HG03558 (cell line): ENCODE results near the gene PAK5.

Experiments used
- ATAC-seq: cut with Tn5 transposase; IDR thresholded peaks from one replicate; pipeline ENCODE4 v1.9.1; 2021; ENCODE audit warnings: moderate number of reproducible peaks; ENCODE audit not compliant: unreplicated experiment; ENCODE audit errors: extremely low read depth

PAK5 gene

DNA sequence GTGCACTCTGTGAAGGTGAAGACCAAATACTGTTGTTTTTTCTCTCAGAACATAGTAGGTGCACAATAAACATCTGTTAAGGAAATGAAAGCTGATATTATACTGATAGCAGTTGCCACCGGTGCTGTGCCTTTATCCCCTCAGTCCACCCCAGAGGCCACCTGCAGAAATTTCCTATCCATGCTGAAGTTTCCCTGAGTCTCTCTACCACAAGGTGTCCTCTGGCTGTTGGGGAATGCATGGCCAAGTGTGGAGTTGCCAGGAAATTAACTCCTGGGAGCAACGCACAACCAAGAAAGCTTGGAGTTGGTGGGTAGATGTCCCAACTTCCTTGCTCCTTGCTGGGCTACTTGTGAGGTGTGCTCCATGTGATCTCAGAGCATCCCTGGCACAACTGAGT is 210.3 kb downstream of the PAK5 start:
- no peak for ATAC-seq

DNA sequence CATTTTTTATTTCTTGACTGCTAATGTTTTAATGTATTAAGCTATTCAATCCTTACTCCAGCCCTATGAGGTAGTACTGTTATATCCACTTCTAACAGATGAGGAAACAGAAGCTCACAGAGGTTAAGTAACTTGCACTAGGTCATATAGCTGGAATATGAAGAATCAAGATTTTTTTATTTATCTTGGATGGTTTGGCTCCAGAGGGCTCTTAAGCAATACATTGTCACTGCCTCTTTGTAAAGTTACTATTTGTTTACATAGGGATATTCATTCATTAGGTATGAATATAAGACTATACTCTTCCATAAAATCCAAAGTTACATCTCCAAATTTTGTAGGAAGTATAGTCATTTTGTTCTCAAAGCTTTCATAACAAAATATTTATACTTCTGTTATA is 210.7 kb downstream of the PAK5 start:
- no peak for ATAC-seq

DNA sequence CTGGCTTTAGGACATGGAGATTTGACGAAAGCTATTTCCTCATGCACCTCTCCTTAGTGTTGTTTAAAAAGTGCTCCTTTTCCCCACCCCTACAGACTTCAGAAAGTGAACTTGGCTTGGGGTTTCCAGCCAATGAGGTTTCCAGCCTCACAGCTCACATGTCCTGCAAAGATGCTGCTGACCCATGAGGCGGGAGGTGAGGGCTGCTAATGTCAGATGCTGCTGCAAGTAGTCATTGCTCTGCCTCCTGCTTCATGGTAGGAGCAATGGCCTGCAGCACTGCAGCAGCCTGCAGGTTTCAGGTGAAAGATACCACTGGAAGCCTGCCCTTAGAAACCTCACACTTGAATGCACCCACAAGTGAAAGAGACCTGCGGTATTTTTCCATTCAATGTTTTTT is 211.7 kb downstream of the PAK5 start:
- no peak for ATAC-seq

DNA sequence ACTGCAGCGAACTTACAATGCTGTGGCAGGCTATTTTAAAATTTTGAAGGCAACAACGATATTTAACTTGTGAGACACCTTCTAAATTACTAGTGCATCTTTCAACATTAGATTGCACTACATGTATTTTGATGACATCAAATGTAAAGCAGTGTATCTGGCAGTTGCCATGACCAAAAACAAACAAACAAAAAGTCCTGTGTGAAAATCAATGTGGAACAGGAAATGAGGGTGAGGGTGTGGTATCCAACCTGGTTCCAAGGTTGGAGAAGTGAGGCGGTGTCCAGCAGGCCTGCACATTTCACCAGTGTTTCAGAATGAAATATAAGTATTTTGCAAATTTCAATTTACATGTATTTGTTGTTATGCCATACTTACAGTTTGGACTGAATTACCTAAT is 212.5 kb downstream of the PAK5 start:
- no peak for ATAC-seq

DNA sequence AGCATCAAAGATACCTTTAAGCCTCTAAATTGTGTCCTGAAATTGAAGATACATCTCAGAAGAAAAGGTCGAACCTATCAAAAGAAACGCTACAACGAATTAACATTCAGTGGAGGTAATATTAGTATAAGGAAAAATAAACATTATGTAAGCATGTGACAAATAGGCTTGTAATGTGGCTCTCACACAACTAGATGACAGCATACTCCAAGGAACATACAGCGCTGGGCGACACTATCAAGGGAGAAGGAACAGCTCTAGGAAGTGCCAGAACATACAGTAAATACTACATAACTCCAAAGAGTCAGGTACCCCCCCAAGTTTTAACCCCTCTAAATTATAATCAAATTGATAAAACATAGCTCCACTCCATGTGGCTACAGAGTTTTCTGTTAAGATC is 220.9 kb downstream of the PAK5 start:
- no peak for ATAC-seq

DNA sequence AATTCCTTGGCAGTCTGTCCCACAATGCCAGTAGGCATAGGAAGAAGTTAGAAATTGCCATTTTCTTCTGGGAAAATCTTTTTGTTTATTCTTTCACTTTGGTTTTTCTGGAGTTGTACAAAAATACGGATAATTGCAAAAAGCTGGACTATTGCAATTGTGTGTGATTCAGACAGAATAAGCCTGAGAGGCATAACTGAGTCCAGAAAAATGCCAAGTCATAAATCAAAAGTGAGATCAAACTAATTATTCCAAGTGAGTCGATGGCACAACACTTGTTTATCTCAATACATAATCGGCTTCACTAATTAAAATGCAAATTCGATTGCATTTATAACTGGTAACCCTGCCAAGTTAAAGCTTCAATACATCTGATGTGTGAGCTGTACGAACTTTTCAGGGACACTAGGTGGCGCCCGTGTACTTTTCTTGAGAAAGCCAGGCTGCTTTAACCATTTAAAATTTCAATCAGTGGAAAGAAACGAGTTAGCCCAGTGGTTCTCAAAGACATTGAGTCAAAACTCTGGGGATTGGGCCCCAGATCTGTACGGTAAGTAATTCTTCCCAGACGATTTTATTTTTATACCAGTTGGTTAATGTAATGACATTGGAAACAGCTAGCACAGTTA is 221.9 kb downstream of the PAK5 start:
- no peak for ATAC-seq

DNA sequence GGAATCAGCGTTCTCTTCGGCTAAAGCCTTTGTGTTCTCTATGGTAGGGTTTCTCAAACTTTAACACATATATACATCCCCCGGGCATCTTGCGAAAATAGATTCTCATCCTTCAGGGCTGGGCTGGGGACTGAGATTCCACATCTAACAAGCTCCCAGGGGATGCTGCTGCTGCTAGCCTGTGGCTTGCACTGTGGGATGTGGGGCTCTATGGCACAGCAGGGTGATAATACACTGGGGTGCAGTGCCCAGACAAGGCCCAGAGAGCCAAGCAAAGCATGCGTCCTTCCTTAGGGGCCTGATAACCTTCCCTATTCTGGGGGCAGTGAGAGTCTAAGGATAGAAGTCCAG is 222.4 kb downstream of the PAK5 start:
- ATAC-seq, result no peak

DNA sequence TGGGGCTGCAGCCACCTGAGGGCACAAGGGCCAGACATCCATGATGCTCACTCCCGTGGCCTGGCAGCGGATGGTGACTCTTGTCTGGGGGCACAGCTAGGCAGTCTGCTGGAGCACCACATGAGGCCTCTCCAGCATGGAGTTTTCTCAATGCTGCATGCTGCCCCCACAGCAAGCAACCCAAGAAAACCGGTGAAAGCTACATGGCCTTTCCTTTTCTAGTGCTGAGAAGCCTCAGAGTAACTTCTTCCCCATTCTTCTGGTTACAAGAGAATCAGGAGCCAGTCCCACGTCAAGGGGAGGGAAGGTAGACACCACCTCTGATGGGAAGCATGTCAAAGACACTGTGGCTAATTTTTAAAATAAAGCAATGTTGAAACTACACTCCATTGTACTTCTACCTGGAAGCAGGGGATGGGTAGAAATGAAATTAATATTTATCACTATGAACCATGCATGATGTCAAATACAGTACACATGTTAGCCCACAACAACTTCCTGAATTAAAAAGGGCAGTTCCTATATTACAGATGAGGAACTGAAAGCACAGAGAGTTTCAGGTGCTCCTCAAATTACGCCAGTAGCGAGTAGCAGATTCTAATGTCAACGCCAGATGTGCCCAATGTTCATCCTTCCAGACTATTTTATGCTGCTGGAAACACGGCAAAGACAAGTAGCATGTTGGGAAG is 223.0 kb downstream of the PAK5 start:
- ATAC-seq, result peak; percentile 93

DNA sequence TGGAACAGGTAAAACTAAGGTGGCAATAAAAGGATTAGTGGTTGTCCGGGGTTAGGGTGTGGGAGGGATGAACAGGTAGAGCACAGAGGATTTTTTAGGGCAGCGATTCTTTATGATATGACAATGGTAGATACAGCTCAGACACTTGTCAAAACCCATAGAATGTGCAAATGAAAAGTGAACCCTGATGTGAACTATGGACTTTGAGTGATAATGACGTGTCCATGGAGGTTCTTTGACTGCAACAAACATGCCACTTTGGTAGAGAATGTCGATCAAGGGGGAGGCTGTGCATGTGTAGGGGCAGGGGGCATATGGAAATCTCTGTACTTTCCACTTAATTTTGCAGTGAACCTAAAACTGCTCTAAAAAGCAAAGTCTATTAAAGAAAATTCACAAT is 223.8 kb downstream of the PAK5 start:
- no peak for ATAC-seq

DNA sequence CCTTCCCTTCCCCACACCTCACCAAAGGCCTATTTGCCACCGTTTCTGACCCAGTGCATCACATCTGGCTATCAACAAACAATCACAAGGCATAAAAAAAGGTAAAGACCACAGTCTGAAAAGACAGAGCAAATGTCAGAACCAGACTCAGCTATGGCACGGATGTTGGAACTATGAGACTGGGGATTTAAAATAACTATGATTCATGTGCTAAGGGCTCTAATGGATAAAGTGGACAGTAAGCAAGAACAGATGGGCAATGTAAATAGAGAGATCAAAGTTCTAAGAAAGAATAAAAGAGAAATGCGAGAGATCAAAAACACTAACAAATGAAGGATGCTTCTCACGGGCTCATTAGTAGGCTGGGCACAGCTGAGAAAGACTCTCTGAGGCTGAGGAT is 225.0 kb downstream of the PAK5 start:
- ATAC-seq, result no peak

DNA sequence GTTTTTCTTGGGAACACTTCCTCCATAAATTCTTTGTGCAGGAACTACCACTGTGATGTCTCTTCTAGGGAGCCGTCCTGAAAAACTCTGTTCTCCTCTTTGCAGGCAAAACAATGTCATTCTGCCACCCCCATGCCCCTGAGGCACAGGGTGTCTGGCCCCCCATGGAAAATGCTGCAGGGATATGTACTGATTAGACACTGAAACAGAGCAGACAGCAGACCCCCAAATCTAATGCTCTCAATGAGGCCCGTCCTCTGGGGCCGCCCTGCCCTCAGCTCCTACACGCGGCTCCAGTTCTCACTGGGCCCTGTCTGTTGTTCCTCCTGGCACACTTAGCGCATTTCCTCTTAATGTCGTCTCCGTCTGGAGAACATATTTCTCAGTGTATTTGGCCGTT is 227.0 kb downstream of the PAK5 start:
- no peak for ATAC-seq

DNA sequence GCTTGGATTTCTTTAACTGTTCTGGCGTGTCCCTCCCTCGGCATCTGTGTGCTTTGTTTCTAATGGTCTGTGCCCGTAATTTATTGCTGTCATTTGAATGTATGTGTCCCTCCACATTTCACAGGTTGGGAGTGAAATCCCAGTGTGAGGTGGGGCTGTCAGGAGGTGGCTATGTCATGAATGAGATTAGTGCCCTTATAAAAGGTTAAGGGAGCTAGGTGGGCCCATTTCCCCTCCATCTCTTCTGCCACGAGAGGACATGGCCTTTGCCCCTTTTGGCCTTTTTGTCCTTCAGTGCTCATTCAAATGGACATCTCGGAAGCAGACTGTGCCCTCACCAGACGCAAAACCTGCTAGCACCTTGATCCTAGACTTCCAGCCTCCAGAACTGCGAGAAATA is 228.2 kb downstream of the PAK5 start:
- ATAC-seq, result no peak

DNA sequence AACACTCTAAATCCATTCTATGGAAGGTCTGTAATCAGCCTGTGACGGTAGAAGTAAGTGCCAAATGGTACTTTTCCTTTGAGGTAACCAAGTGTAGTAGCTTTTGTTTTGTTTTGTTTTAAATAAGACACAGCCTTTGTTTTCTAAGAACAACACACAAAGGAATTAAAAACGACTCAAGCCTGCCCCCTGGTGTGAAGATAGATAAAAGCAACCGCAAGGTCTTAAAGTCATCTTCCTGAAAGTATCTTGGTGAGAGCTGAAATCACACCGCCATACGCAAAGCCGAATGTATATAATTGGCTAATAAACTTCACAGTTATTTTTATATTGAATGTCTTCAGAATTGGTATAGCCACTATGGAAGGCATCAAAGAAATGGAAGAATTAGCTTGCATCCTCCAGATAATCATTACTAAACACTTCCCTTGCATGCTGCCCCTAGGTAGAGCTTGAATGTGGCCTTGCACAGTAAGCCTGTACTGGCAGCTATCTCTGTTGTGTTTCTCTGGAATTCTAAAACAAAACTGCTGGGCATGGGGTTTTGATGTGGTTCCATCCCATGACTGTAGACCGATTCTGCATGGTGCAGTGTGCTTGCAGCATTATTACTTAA is 228.9 kb downstream of the PAK5 start:
- ATAC-seq, result no peak

DNA sequence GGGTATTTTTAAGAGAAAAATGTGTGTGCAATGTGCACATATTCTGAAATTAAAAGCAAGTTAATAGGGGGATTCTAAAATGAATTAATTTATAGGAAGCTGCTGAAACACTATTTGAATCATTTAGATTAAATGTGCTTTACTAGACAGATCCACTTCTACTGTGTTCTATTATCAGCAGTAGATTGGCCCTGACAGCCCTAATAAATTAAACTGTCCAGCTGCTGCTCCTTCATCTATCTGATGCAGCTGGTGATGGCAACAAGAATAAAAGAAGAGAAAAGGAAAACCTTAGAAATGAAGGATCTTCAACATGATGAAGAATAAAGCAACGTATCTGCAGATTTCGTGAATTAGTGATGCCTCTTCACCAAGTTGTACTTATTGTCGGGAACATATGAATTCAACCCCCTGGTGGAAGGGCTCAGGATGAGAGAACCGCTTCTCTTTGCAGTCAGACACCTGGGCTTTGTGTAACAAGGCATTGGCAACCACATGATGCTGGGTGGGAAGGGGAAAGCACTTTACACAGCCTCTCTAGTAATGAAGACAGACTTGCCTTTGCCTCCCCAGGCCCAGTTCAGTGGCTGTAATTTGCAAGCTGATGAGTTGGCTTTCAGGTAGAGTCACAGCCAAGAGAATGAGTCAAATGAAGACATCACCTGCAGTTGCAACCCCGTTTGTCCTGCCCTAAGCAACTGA is 230.1 kb downstream of the PAK5 start:
- ATAC-seq, result no peak

DNA sequence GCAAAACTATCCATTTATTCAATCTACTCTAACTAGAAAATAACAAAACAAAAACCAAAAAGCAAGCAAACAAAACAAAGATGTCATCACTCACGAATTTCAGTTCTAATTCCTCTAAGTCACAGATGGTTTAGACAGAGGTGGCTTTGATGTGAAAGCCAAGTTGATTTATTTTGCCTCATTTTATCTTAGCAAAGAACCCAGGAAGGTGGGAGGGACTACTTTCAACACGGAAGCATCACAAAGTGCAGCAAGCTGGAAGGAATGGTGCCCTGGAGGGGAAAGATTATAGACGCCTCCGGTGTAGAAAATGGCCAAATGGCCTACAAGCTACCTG is 236.1 kb downstream of the PAK5 start:
- ATAC-seq, result no peak

DNA sequence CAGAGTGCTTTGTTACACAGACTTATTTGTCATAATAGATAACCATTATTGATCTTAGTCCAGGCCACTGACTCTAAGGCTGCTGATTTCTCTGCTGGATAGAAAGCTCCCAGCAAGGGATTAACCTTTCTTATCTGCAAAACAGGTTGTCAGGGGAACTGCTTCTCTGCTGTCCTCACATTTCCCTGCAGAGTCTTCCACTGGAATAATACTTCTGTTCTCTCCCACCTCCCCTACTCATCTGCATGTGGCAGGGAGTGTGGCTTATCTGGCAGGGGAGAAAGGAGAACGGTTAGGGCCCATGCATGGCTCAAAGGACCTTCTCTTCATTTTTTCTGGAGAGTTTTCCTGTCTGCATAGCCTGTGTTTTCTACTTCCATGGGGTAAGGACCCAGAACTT is 238.3 kb downstream of the PAK5 start:
- ATAC-seq, result no peak

DNA sequence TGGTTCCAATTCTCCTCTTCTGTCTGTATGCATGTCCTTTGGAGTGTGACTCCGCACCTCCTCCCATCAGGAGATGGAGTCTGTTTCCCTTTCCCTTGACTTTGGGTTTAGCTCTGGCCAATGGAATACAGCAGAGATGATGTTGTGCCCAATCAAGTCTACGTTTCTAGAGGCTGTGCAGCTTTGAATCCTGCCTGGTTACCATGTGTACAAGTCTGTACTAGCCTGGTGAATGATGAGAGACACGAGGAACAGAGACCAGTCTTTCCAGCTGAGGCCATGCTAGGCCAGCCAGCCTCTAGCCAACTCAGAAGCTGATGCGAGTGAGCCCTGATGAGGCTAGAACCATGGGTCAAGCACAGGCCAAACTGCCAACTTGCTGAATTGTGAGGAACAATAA is 241.3 kb downstream of the PAK5 start:
- no peak for ATAC-seq

DNA sequence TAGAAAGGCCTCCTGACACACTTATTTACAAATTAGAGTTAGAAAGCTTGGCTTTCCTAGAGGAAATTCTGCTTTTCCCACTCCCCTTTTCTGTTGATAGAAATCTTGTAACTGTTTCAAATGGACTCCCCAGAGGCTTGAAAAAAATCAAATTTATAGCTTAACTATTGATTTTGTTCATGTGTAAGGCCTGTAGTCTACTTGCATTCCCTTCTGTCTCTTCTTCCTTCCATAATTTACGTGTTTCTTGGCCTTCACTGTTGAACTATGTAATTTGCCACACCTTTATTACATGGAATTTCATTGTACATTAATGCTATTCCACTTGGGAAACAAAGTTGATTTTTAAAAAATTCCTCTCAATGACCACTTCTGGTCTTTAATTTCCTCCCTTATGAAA is 243.1 kb downstream of the PAK5 start:
- ATAC-seq, result no peak

DNA sequence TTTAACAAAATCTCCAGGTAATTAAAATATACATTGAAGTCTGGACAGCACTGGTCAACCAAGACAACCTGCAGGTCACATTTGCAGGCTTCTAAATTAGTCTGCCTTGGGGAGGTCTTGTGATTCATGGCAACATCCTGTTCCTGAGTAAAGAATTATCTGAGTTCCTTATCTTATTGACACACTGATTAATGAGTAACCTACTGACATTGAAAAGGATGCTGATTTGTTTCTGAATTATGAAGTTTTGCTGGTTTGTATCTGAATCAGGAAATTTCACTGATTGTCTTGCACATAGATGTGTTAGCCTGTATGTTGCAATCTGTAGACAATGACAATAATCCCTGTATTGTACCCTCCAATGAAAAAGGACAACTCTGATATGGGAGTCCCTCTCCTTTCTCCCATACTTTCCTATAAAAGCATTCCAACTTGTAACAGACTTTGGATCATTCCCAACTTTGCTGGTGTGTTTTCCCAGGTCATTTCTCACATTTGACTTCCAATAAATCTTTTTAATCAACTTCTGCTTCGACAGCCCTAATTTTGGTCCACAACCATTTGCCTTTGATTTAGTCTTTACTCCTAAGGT is 244.5 kb downstream of the PAK5 start:
- no peak for ATAC-seq

DNA sequence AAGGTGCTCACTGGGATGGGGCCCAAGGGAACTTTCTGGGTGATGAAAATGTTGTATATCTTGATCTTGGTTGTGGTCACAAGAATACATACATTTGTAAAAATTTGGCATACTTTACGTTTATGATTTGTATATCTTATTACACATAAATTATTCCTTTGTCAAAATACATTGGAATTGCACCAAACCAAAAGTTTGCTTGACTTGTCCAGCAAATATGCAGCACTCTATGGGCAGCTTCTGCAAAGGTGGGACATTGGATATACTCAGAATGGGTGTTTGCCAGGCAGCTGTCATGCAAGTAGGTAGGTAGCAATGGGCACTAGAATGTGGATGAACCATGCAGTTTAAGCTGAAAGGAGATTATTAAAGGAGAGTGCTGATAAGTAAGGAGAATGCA is 246.5 kb downstream of the PAK5 start:
- ATAC-seq, result no peak

DNA sequence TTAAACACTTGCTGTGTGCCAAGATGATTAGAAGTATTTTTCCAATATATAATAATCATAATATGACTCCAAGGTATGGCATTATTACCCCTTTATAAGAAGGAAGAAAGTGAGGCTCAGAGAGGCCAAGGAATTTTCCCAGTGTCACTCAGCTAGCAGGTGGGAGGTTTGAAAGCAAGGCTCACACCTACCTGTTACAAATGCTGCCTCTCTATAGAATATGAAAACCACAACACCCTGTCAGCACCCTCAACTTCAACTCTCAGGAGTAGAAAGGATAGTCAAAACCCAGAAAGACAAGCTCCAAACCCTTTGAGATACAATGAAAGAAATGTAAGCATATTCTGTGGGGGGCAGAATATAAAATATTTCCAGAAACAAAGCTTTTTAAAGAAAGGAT is 247.8 kb downstream of the PAK5 start:
- no peak for ATAC-seq
